Measurements from ENCODE around the gene CORIN. TPM values are rescaled to one million over a fixed set of nuclear protein-coding genes. Genes with fewer than 3 reads are reported as not detected.

Gene CORIN
- total RNA-seq, 1 experiment from 2014 or later: 3.5 TPM

GRCh38 chr4:47579235-47579634, 258.6 kb downstream of the CORIN start:
- H3K4me1 ChIP-seq (ENCODE audit: control insufficient read depth in 1 of 2, insufficient read depth in 2 of 2, low read length in 2 of 2): no peaks in the 10 kb centered on the region
- no peak overlapping the region for H3K4me3 ChIP-seq (replicated peaks in 1 of 2; ENCODE audit: low read depth in 1 of 2, low read length in 2 of 2)
- ChIA-PET RAD21 (ENCODE audit: low non-redundant PET in 1 of 2, low total read pairs in 2 of 2, uncharacterized antibody in 2 of 2, unreplicated experiment in 2 of 2) (no interaction called here), CTCF (no interaction called here), POLR2A (no interaction called here)
- ATAC-seq (no peak), DNase-seq (ENCODE audit: low read depth, low spot score) (no peak)
- no peak overlapping the region for H3K27ac ChIP-seq (ENCODE audit: low read depth, low read length)
- no peaks in the 10 kb centered on the region for H3K36me3 ChIP-seq (ENCODE audit: control insufficient read depth in 1 of 2, insufficient read depth in 2 of 2, low read length in 2 of 2)
- H3K9me3 ChIP-seq (ENCODE audit: control insufficient read depth in 1 of 2, insufficient read depth in 1 of 2, low read depth in 1 of 2, low read length in 2 of 2): no peaks in the 10 kb centered on the region
- H3K4me2 ChIP-seq (ENCODE audit: low read length): no peak overlapping the region
- no peak overlapping the region for H3K9ac ChIP-seq (ENCODE audit: low read length)
- H2AFZ ChIP-seq (ENCODE audit: low read depth, low read length, poor library complexity, severe bottlenecking): no peak overlapping the region
- no peaks in the 10 kb centered on the region for H4K20me1 ChIP-seq (ENCODE audit: insufficient read depth)
- H3K9me2 ChIP-seq (ENCODE audit: insufficient read depth): no peaks in the 10 kb centered on the region
- no TSS peak for BruUV-seq (replicated peaks)
- H3K79me2 ChIP-seq (ENCODE audit: insufficient read depth, low read length): no peaks in the 10 kb centered on the region
- TF ChIP-seq RAD21 (IDR thresholded peaks at IDR 0.05; ENCODE audit: low read depth) (no peak), MAX (IDR thresholded peaks at IDR 0.05) (no peak), CTCF (IDR thresholded peaks at IDR 0.05 in 2 of 3, conservative IDR thresholded peaks at IDR 0.05 in 1 of 3; ENCODE audit: borderline replicate concordance in 1 of 3, insufficient read depth in 1 of 3, low read depth in 2 of 3, low read length in 2 of 3) (no peak), FOSL1 (IDR thresholded peaks at IDR 0.05; ENCODE audit: low read depth) (no peak), ATF3 (IDR thresholded peaks at IDR 0.05) (no peak), SP1 (IDR thresholded peaks at IDR 0.05; ENCODE audit: low read depth) (no peak), EZH2 (IDR thresholded peaks at IDR 0.05) (no peak), TCF7L2 (IDR thresholded peaks at IDR 0.05; ENCODE audit: borderline replicate concordance, extremely low read depth, insufficient read depth, insufficient read length) (no peak), ELF1 (IDR thresholded peaks at IDR 0.05; ENCODE audit: borderline replicate concordance, low read depth) (no peak), POLR2AphosphoS5 (IDR thresholded peaks at IDR 0.05; ENCODE audit: low read depth, low read length) (no peak), POLR2A (IDR thresholded peaks at IDR 0.05; ENCODE audit: borderline replicate concordance, extremely low read depth, insufficient read depth, insufficient read length) (no peak), ZNF274 (IDR thresholded peaks at IDR 0.05; ENCODE audit: low read depth, low read length) (no peak), JUND (IDR thresholded peaks at IDR 0.05) (no peak), ZFX (IDR thresholded peaks at IDR 0.05) (no peak), EZH2phosphoT487 (IDR thresholded peaks at IDR 0.05; ENCODE audit: borderline replicate concordance) (no peak), ZBTB33 (IDR thresholded peaks at IDR 0.05; ENCODE audit: extremely low read depth, insufficient replicate concordance, low read length) (no peak), CEBPB (IDR thresholded peaks at IDR 0.05; ENCODE audit: low read depth) (no peak)
- intact Hi-C loops (cut with micrococcal nuclease): no loop called here
- H3K27me3 ChIP-seq (ENCODE audit: insufficient read depth, low read length): no peaks in the 10 kb centered on the region

Measured in HCT116 (cell line).